GM10248 (cell line): ENCODE measurements around the gene CCDC92.

ENCODE experiments used
- CTCF ChIA-PET: fragments of 300-600 bp; sonication (Branson Sonifier 250); formaldehyde crosslinking; extraction: SDS; loops from one replicate; lab custom pipeline; 2021; ENCODE audit warnings: antibody characterized with exemption; lab: Yijun Ruan, JAX
- POLR2A ChIA-PET: fragments of 350-650 bp; sonication (Branson Sonifier 250); formaldehyde crosslinking; extraction: SDS; loops from one replicate; lab custom pipeline; 2020; ENCODE audit warnings: antibody characterized with exemption; lab: Yijun Ruan, JAX
- DNase-seq: peaks from one replicate; pipeline ENCODE4 v3.0.0; 2012; ENCODE audit errors: extremely low spot score
- TF ChIP-seq, protein P1 (sequence below): IDR thresholded peaks from 2 replicates; pipeline ENCODE4 v1.5.1; 2012; ENCODE audit warnings: mild to moderate bottlenecking, low read depth; ENCODE audit errors: extremely low read depth, missing control alignments, control extremely low read depth

The CCDC92 gene

DNA sequence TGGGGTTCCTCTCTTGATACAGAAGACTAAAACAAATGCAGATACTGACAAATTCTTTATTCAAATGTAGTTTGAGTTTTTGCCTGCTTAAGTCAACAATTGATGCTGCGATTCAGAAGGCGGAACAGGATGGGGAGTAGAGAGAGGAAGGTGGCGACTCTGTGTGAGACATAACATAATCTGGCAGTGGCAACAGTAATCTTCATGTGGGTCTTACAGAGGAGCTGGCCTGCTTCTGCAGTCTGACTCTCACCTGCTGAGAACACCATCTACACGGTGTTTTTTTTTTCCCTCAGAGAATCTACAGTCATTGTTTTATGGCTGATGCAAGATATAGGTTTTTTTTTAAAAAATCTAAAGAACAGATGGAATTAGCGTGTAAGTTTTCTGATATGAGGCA is 10.1 kb downstream of the CCDC92 start:
- TF ChIP-seq, protein P1, sequence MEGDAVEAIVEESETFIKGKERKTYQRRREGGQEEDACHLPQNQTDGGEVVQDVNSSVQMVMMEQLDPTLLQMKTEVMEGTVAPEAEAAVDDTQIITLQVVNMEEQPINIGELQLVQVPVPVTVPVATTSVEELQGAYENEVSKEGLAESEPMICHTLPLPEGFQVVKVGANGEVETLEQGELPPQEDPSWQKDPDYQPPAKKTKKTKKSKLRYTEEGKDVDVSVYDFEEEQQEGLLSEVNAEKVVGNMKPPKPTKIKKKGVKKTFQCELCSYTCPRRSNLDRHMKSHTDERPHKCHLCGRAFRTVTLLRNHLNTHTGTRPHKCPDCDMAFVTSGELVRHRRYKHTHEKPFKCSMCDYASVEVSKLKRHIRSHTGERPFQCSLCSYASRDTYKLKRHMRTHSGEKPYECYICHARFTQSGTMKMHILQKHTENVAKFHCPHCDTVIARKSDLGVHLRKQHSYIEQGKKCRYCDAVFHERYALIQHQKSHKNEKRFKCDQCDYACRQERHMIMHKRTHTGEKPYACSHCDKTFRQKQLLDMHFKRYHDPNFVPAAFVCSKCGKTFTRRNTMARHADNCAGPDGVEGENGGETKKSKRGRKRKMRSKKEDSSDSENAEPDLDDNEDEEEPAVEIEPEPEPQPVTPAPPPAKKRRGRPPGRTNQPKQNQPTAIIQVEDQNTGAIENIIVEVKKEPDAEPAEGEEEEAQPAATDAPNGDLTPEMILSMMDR = no peak
- POLR2A ChIA-PET = no interaction called here
- no peak for DNase-seq
- CTCF ChIA-PET = interaction anchor here (1.1 to 1.5 kb wide), 3 partner anchors 9 to 25 kb away, joined by 3 to 5 read pairs (median 3); no protein-coding TSS in a partner anchor

DNA sequence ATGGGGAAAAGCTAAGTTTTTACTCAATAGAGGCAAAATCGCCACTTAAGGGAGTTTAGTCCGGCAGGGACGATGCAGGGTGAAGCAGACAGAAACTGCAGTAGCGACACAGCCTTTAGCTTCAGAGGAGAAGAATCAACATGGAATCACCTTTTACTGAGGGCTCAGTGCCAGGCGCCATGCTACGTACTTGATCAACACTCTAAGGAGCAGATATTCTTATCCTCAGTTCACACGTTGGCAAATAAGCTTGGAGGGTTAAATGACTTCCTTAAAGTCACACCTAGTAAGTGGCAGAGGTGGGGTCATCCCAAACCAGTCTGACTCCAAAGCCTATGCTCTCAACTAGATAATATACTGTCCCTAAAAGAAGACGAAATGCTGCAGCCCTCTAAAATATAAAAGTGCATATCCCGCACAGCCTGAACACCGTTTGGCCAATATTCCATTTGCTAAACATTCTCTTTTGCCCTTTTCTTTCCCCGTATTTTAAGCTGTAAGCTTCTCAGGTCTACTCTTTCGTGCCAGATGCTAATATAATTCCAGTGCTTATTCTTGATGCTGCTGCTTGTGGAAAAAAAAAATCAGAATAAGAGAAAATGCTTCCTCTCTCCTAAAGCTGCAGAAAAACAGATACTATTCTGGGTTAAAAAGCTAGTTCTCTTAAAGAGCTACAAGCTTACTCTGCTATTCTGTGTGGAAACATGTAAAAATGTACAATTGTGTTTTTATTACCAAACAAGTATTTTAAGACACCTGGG is 10.9 kb downstream of the CCDC92 start:
- ChIA-PET CTCF (interaction anchor here (1.1 to 1.5 kb wide), 4 partner anchors 8 to 57 kb away, joined by 3 read pairs; no protein-coding TSS in a partner anchor), POLR2A (no interaction called here)
- DNase-seq = no peak
- TF ChIP-seq, protein P1 = no peak

- ChIA-PET POLR2A (no interaction called here), CTCF (interaction anchor here (0.9 to 1.5 kb wide), 4 partner anchors 13 to 56 kb away, joined by 3 read pairs; no protein-coding TSS in a partner anchor)
- TF ChIP-seq, protein P1 = no peak
- DNase-seq = no peak
Observed at GRCh38 chr12:123960856-123961255, 11.8 kb downstream of the CCDC92 start.

DNA sequence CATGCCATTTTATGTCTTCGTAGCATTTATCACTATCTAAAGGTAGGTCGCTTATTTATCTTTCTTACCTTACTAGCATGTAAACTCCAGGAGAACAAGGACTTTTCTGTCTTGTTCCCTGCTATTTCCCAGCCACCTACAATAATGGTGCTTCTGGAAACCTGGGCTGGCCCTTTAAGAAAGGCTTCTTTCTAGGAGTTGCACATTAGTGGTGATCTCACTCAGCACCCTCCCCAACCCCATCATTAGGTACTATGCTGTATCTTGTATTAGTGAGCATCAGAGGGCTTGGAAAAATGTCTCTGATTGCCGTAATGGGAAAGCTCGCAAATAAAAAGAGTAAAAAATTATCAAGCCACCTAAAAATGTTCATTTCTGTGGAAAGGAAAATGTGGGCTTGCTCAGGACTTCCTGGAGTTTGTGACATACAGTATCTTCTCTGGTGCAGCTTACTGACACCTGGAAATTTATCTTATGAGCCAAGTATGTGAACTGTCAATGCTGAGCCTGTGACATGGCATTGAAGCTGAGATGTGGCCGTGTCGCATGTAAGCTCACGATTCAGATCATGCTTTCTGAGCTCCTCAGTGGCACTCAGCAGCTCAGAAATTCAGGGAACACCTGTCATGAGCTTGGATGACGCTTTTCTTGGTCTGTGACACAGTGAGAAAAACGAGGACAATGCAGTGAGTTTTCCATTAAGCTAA is 12.4 kb downstream of the CCDC92 start:
- no peak for DNase-seq
- ChIA-PET POLR2A (no interaction called here), CTCF (interaction anchor here (0.9 kb wide), 1 partner anchor 13 kb away, joined by 3 read pairs; no protein-coding TSS in a partner anchor)
- TF ChIP-seq, protein P1 = no peak

GRCh38 chr12:123958876-123959275 is 13.8 kb downstream of the CCDC92 start:
- CTCF ChIA-PET = no interaction called here
- TF ChIP-seq, protein P1 = no peak
- no peak for DNase-seq
- POLR2A ChIA-PET = no interaction called here

GRCh38 chr12:123958462-123958861 is 14.2 kb downstream of the CCDC92 start:
- TF ChIP-seq, protein P1 = no peak
- POLR2A ChIA-PET = no interaction called here
- DNase-seq = no peak
- CTCF ChIA-PET = no interaction called here
